Measurements from ENCODE around the gene PNP. TPM values are rescaled to one million over a fixed set of nuclear protein-coding genes. Genes with fewer than 3 reads are reported as not detected.
"Not testable (repeated sequence)": the region's sequence is repeated elsewhere in the genome, so short reads cannot be mapped to it uniquely, and the experiment has no call there.

PNP gene
- total RNA-seq, 2 donors from 2014 or later: 52.8 to 59.8 TPM

DNA sequence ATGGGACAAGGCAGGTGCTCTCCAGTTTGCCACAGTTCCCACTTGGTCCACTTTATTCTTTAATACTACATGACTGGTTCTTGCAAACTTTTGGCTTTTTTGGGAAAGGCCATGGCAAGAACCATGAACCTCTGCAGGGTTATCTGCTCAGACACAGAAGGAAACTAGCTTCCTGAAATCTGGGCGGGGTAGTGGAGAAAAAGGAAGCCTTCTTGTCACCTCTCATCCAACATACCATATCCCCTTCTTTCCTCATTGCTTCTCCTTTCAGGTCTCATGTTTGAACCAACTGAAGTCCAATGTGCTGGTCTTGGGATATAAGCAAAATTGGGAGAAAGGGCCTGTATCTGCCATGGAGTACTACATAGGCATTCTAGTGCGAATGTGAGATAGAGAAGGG lies 27.7 kb upstream of the PNP start:
- Histone ChIP-seq H3K9me3 (ENCODE audit: control insufficient read depth, low read length) (no peaks in the 10 kb centered on the region), H3K27me3 (ENCODE audit: control insufficient read depth, insufficient read depth, low read length, poor library complexity, severe bottlenecking) (no peaks in the 10 kb centered on the region), H3K9ac (ENCODE audit: extremely low read depth, low read length, poor library complexity, severe bottlenecking) (no peak overlapping the region), H3K4me1 (ENCODE audit: control insufficient read depth, insufficient read depth, low read length) (no peaks in the 10 kb centered on the region), H3K4me3 (ENCODE audit: low read length) (no peak overlapping the region), H3K27ac (ENCODE audit: low read depth, low read length) (no peak overlapping the region), H3K36me3 (ENCODE audit: control insufficient read depth, insufficient read depth, low read length) (peaks cover 22% of the 10 kb centered on the region)
- Mint-ChIP-seq H3K27ac (no peak overlapping the region), H3K27me3 (ENCODE audit: insufficient read depth) (peaks cover 2% of the 10 kb centered on the region), H3K4me1 (no peaks in the 10 kb centered on the region), H3K9me3 (peaks cover 6% of the 10 kb centered on the region), H3K4me3 (no peak overlapping the region), H3K36me3 (ENCODE audit: low read depth) (peaks cover 6% of the 10 kb centered on the region)
- no peak for DNase-seq
- no peak for TF ChIP-seq CTCF (conservative IDR thresholded peaks at IDR 0.05)
- 85 to 100% methylated on average over 1 to 2 of the region's 2 CpGs for WGBS, 2 experiments (ENCODE audit: insufficient coverage in 1 of 2, insufficient read length in 1 of 2)

- H3K36me3 Mint-ChIP-seq (ENCODE audit: low read depth); H3K27me3 Mint-ChIP-seq (ENCODE audit: insufficient read depth); H3K4me1 Mint-ChIP-seq; H3K4me3 Mint-ChIP-seq; H3K9me3 ChIP-seq (ENCODE audit: control insufficient read depth, low read length); H3K9ac ChIP-seq (ENCODE audit: extremely low read depth, low read length, poor library complexity, severe bottlenecking); H3K27ac Mint-ChIP-seq; H3K27ac ChIP-seq (ENCODE audit: low read depth, low read length); DNase-seq; H3K27me3 ChIP-seq (ENCODE audit: control insufficient read depth, insufficient read depth, low read length, poor library complexity, severe bottlenecking); H3K4me1 ChIP-seq (ENCODE audit: control insufficient read depth, insufficient read depth, low read length); H3K9me3 Mint-ChIP-seq; H3K4me3 ChIP-seq (ENCODE audit: low read length): not testable (repeated sequence)
- WGBS, 2 experiments (ENCODE audit: insufficient coverage in 1 of 2, insufficient read length in 1 of 2): 95 to 100% methylated on average over 1 of the region's 4 CpGs
- peaks cover 44% of the 10 kb centered on the region for H3K36me3 ChIP-seq (ENCODE audit: control insufficient read depth, insufficient read depth, low read length)
Measured at GRCh38 chr14:20443650-20444049, 25.6 kb upstream of the PNP start.

DNA sequence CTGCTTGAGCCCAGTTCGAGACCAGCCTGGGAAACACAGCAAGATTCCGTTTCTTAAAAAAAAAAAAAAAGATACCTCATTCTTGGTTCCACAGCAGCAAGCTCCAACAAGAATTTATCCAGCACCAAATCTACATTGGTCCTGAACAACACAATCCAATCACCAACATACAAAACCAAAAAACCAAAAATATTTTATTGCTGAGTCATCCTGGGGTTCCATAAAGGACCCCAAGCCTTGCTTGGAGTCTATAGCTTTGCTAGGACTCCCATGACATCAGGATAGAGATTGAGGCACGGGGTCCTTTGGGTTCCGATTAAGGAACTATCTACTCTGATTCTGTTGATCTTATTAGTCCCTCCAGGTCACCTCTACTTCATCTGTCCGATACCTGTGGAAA lies 22.3 kb upstream of the PNP start:
- no peak overlapping the region for H3K27ac ChIP-seq (ENCODE audit: low read depth, low read length)
- H3K36me3 Mint-ChIP-seq (ENCODE audit: low read depth): peaks cover 23% of the 10 kb centered on the region
- H3K9me3 ChIP-seq (ENCODE audit: control insufficient read depth, low read length): no peaks in the 10 kb centered on the region
- peaks cover 6% of the 10 kb centered on the region for H3K9me3 Mint-ChIP-seq
- H3K36me3 ChIP-seq (ENCODE audit: control insufficient read depth, insufficient read depth, low read length): peaks cover 75% of the 10 kb centered on the region
- no peak overlapping the region for H3K4me3 Mint-ChIP-seq
- 93 to 94% methylated on average over 4 to 5 of the region's 5 CpGs for WGBS, 2 experiments (ENCODE audit: insufficient coverage in 1 of 2, insufficient read length in 1 of 2)
- H3K27me3 ChIP-seq (ENCODE audit: control insufficient read depth, insufficient read depth, low read length, poor library complexity, severe bottlenecking): no peaks in the 10 kb centered on the region
- no peak for DNase-seq
- no peak for TF ChIP-seq CTCF (conservative IDR thresholded peaks at IDR 0.05)
- H3K4me3 ChIP-seq (ENCODE audit: low read length): no peak overlapping the region
- H3K4me1 ChIP-seq (ENCODE audit: control insufficient read depth, insufficient read depth, low read length): no peaks in the 10 kb centered on the region
- peak overlapping the region; percentile 14 for H3K27ac Mint-ChIP-seq
- no peaks in the 10 kb centered on the region for H3K4me1 Mint-ChIP-seq
- no peak overlapping the region for H3K9ac ChIP-seq (ENCODE audit: extremely low read depth, low read length, poor library complexity, severe bottlenecking)
- no peaks in the 10 kb centered on the region for H3K27me3 Mint-ChIP-seq (ENCODE audit: insufficient read depth)

DNA sequence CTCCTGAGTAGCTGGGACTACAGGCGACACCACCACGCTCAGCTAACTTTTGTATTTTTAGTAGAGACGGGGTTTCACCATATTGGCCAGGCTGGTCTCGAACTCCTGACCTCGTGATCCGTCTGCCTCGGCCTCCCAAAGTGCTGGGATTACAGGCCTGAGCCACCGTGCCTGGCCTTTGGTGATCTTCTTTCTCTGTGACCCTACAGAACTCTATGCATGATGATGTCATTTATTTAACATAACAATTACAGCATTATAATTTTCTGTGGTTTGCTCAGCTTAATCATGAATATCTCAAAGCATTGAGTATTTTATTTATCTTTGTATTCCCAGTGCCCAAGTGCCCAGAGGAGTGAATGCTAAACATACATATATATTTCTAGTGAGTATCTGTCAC lies 16.4 kb upstream of the PNP start:
- not testable (repeated sequence) for DNase-seq; H3K4me3 Mint-ChIP-seq; H3K4me1 Mint-ChIP-seq; H3K9me3 ChIP-seq (ENCODE audit: control insufficient read depth, low read length); H3K27me3 ChIP-seq (ENCODE audit: control insufficient read depth, insufficient read depth, low read length, poor library complexity, severe bottlenecking); H3K27ac ChIP-seq (ENCODE audit: low read depth, low read length); H3K27ac Mint-ChIP-seq; H3K4me1 ChIP-seq (ENCODE audit: control insufficient read depth, insufficient read depth, low read length); H3K4me3 ChIP-seq (ENCODE audit: low read length); H3K9me3 Mint-ChIP-seq; H3K9ac ChIP-seq (ENCODE audit: extremely low read depth, low read length, poor library complexity, severe bottlenecking); H3K27me3 Mint-ChIP-seq (ENCODE audit: insufficient read depth)
- peaks cover 27% of the 10 kb centered on the region for H3K36me3 Mint-ChIP-seq (ENCODE audit: low read depth)
- peaks cover 69% of the 10 kb centered on the region for H3K36me3 ChIP-seq (ENCODE audit: control insufficient read depth, insufficient read depth, low read length)
- WGBS, 2 experiments (ENCODE audit: insufficient coverage in 1 of 2, insufficient read length in 1 of 2): 91 to 97% methylated on average over 8 of the region's 8 CpGs

Measured in endodermal cell (in vitro differentiated cells).